Liver (tissue), 3 donors: Measurements from ENCODE around the gene STK32C.

Experiments used
- EGR1 ChIP-seq, 2 donors: IDR thresholded peaks; 2 replicates each; pipeline ENCODE4 v1.6.1; 2016 to 2018; ENCODE audit warnings: antibody characterized with exemption in 2 of 2, low read depth in 2 of 2
- GABPA ChIP-seq, 2 donors: IDR thresholded peaks in 1 of 2; conservative IDR thresholded peaks in 1 of 2; 2 replicates each; pipeline ENCODE4 v1.6.1; 2016; ENCODE audit warnings: antibody characterized with exemption in 2 of 2, mild to moderate bottlenecking in 1 of 2, moderate library complexity in 1 of 2
- HNF4A ChIP-seq, 2 donors: conservative IDR thresholded peaks; 2 replicates each; pipeline ENCODE4 v1.6.1; 2016; ENCODE audit warnings: antibody characterized with exemption in 2 of 2, mild to moderate bottlenecking in 2 of 2
- RAD21 ChIP-seq, 2 donors: IDR thresholded peaks; 2 replicates each; pipeline ENCODE4 v1.6.1; 2016; ENCODE audit warnings: antibody characterized with exemption in 2 of 2, mild to moderate bottlenecking in 2 of 2
- SP1 ChIP-seq: IDR thresholded peaks from 2 replicates; pipeline ENCODE4 v1.6.1; 2018; ENCODE audit warnings: antibody characterized with exemption, mild to moderate bottlenecking
- TAF1 ChIP-seq: conservative IDR thresholded peaks from 2 replicates; pipeline ENCODE4 v1.6.1; 2016; ENCODE audit warnings: antibody characterized with exemption, mild to moderate bottlenecking
- YY1 ChIP-seq: IDR thresholded peaks from 2 replicates; pipeline ENCODE4 v1.6.1; 2016; ENCODE audit warnings: antibody characterized with exemption, mild to moderate bottlenecking
- TF ChIP-seq, protein P1 (sequence below): fragments of 150-350 bp; IDR thresholded peaks from 2 replicates; pipeline ENCODE4 v1.5.1; 2017; ENCODE audit warnings: improper control_type of control experiment, low read depth, low read length; ENCODE audit not compliant: missing input control
- TF ChIP-seq, protein P2 (sequence below): IDR thresholded peaks from 2 replicates; pipeline ENCODE4 v1.6.1; 2016; ENCODE audit warnings: antibody characterized with exemption, mild to moderate bottlenecking
- donor health status: healthy.
- donor health status: healthy.

DNA sequence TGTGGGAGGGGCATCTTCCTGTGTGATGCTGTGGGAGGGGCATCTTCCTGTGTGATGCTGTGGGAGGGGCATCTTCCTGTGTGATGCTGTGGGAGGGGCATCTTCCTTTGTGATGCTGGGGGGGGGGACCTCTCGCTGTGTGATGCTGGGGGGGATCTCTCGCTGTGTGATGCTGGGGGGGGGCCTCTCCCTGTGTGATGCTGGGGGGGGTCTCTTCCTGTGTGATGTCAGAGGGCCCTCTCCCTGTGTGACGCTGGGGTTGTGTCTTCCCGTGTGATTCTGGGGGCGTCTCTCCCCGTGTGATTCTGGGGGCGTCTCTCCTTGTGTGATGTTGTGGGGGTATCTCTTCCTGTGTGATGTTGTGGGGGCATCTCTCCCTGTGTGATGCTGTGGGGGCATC is 148.9 kb downstream of the STK32C start:
- TF ChIP-seq, protein P1, sequence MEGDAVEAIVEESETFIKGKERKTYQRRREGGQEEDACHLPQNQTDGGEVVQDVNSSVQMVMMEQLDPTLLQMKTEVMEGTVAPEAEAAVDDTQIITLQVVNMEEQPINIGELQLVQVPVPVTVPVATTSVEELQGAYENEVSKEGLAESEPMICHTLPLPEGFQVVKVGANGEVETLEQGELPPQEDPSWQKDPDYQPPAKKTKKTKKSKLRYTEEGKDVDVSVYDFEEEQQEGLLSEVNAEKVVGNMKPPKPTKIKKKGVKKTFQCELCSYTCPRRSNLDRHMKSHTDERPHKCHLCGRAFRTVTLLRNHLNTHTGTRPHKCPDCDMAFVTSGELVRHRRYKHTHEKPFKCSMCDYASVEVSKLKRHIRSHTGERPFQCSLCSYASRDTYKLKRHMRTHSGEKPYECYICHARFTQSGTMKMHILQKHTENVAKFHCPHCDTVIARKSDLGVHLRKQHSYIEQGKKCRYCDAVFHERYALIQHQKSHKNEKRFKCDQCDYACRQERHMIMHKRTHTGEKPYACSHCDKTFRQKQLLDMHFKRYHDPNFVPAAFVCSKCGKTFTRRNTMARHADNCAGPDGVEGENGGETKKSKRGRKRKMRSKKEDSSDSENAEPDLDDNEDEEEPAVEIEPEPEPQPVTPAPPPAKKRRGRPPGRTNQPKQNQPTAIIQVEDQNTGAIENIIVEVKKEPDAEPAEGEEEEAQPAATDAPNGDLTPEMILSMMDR, result no peak
- TF ChIP-seq SP1 (no peak), GABPA (IDR thresholded peaks at IDR 0.05 in 1 of 2, conservative IDR thresholded peaks at IDR 0.05 in 1 of 2) (no peak), YY1 (no peak), TAF1 (no peak), RAD21 (IDR thresholded peaks at IDR 0.05) (no peak), HNF4A (conservative IDR thresholded peaks at IDR 0.05) (no peak), EGR1 (IDR thresholded peaks at IDR 0.05; ENCODE audit: low read depth in 2 of 2) (no peak)
- TF ChIP-seq, protein P2, sequence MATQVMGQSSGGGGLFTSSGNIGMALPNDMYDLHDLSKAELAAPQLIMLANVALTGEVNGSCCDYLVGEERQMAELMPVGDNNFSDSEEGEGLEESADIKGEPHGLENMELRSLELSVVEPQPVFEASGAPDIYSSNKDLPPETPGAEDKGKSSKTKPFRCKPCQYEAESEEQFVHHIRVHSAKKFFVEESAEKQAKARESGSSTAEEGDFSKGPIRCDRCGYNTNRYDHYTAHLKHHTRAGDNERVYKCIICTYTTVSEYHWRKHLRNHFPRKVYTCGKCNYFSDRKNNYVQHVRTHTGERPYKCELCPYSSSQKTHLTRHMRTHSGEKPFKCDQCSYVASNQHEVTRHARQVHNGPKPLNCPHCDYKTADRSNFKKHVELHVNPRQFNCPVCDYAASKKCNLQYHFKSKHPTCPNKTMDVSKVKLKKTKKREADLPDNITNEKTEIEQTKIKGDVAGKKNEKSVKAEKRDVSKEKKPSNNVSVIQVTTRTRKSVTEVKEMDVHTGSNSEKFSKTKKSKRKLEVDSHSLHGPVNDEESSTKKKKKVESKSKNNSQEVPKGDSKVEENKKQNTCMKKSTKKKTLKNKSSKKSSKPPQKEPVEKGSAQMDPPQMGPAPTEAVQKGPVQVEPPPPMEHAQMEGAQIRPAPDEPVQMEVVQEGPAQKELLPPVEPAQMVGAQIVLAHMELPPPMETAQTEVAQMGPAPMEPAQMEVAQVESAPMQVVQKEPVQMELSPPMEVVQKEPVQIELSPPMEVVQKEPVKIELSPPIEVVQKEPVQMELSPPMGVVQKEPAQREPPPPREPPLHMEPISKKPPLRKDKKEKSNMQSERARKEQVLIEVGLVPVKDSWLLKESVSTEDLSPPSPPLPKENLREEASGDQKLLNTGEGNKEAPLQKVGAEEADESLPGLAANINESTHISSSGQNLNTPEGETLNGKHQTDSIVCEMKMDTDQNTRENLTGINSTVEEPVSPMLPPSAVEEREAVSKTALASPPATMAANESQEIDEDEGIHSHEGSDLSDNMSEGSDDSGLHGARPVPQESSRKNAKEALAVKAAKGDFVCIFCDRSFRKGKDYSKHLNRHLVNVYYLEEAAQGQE, result no peak
